Activated gamma-delta T cell treated with anti-CD3 and anti-CD28 coated beads, Interleukin-2, amount 50 U/mL, for 16 hours (primary cell): ENCODE data around the gene SLC35B4.

Source experiments
- DNase-seq: peaks from one replicate; pipeline ENCODE4 v3.0.0-alpha.2; 2020; ENCODE audit warnings: low read depth

Gene SLC35B4

DNA sequence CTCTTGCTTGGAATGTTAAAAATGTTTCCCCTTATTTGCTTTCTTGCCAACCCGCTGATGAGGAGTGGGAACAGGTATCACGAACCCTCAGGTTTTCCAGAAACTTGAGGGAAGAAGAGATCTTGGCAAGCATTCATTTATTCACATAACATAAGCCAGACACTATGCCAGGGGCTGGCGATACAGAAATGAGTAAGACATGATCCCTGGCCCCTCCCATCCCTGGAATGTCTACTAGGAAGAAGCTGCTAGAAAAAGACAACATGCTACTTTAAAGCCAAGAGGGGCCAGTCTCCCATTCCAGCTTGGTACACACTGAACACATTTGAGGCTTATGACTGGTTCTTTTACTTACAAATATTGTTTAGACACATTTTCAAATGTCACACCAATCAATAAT is 26.4 kb downstream of the SLC35B4 start:
- no peak for DNase-seq

GRCh38 chr7:134289841-134290240 is 26.9 kb downstream of the SLC35B4 start:
- DNase-seq, result no peak

DNA sequence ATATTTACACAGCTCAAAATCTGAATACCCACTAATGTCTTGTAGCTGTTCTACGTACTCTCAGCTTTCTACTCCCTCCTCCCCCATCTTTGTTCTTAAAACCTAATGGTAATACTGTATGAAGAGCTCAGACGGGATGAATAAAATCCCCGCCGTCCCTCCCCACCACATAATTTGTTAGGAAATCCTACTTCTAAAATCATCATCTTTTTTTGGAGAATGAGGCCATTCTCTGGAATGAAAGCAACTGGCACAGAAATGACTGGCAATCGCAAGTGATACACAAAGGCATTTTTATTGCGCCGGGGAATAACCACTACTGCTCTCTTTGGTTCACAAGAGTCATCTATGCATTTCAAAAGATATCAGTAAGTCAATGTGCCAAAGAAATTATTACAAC is 27.3 kb downstream of the SLC35B4 start:
- DNase-seq, result no peak

DNA sequence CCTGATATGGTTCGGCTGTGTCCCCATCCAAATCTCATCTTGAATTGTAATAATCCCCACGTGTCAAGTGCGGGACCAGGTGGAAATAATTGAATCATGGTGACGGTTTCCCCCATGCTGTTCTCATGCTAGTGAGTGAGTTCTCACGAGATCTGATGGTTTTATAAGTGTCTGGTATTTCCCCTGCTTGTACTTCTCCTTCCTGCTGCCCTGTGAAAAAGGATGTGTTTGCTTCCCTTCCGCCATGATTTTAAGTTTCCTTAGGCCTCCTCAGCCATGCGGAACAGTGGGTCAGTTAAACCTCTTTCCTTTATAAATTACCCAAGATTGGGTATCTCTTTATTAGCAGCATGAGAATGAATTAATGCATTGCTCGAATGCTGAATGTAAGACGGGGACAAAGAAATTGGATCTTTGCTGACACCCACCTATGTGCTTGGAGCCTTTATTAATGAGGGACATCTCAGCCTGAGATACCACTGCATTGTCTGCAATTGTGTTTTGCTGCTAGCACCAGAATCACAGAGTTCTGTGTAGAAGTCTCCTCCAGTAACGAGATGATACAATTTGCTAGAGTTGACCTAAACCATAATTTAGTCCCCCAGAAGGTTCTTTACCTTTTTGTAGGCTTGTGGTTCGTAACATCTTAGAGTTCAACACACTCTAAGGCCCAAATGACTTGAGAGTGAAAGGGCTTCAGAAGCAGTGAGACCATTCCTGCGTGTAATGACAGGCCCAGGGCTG is 28.6 kb downstream of the SLC35B4 start:
- DNase-seq, result no peak

DNA sequence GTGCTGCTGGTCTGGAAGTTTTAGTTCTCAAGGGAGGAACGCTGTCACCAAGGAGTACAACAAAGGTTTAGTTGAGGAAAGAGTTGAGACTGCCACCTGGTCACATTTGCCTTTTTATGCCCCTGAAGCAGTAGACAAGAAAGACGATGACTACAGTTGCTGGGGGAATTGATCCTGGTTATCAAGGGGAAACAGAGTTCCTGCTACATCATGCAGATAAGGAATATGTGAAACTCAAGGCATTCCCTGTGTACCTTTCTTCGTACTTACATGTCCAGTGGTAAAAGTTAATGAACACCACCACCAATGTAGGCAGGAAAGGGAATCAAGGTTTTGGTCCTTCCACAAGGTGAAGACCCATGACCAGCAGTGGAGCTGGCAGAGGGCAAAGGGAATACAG is 31.8 kb downstream of the SLC35B4 start:
- DNase-seq, result no peak

DNA sequence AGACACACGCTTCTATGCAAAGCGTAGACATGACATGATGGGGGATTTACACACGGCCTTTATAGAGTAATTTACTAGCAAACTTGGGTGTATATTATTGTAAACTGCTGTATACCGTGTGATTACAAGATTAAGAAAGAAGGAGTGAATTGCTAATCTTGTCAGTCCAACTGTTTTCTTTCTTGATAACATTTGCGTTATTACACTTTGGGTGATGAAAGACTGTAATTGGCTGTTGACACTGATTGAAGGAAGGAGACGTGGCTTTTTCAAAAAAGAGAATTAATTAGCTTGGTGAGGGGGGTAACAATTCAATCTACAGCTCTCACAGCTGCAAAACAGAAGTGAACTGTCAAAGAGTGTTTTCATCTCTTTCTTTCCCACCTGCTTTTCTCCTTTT is 32.7 kb downstream of the SLC35B4 start:
- DNase-seq, result no peak

DNA sequence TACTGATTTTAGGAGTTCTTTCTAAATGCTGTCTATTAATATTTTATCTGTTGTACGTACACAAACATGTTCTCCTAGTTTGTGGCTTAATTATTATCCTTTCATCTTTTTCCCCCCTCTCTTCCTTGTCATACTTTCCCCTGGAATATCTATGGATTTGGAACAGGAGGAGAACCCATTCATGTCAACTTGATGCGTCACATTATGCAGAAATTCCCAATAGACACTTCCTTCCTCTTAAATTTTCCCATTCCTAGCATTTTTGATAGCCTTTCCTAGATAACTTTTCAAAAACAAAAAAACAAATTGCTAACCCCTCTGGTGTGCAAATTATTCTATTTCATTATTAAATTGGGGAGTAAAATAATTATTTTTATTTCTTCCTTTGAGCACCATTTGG is 36.2 kb downstream of the SLC35B4 start:
- no peak for DNase-seq

- no peak for DNase-seq
These were observed 36.8 kb downstream of the SLC35B4 start for GRCh38 chr7:134279898-134280297.

- no peak for DNase-seq
These were observed 37.4 kb downstream of the SLC35B4 start for GRCh38 chr7:134279336-134279735.

- no peak for DNase-seq
These were observed 38.1 kb downstream of the SLC35B4 start for GRCh38 chr7:134278502-134279153.

DNA sequence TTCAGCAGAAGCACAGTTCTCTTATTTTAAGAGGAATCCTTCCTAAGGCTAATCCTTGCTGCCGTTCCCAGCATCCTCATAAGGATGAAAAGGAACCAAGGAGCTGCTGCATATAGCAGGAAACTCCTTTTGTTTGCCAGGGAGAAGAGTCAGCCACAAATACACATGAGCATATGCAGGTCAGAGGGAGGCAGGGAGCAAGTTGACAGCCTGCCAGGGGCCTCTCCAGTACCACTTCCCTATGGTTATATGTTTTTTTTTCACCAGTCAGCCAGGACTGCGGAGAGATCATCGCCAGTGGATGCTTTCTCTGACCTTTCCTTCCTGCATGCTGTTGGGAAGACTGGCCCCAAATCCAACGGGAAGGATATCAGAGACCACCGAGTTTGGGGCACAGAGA is 39.8 kb downstream of the SLC35B4 start:
- no peak for DNase-seq

DNA sequence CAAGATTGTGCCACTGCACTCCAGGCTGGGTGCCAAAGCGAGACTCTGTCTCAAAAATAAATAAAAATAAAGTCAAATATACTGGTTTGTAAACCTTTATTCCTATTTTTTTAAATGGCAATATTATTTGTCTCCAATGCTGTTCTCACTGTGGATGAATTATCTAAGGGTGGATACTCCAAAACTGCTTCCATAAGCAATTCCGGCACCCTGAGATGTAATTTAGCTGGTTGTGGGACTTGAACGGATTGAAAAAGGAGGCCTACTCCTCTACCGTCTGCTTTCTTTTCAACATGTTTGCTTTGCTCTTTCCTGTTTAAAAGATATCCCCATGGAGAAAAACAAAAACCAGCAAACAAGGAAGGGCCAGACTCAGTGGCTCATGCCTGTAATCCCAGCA is 54.4 kb downstream of the SLC35B4 start:
- DNase-seq, result no peak

- no peak for DNase-seq
These were observed 60.9 kb downstream of the SLC35B4 start for GRCh38 chr7:134255814-134256213.

GRCh38 chr7:134254311-134254710 is 62.4 kb downstream of the SLC35B4 start:
- DNase-seq, result no peak

- DNase-seq, result no peak
These were observed 68.5 kb downstream of the SLC35B4 start for GRCh38 chr7:134248196-134248595.

- no peak for DNase-seq
These were observed 70.0 kb downstream of the SLC35B4 start for GRCh38 chr7:134246761-134247160.

DNA sequence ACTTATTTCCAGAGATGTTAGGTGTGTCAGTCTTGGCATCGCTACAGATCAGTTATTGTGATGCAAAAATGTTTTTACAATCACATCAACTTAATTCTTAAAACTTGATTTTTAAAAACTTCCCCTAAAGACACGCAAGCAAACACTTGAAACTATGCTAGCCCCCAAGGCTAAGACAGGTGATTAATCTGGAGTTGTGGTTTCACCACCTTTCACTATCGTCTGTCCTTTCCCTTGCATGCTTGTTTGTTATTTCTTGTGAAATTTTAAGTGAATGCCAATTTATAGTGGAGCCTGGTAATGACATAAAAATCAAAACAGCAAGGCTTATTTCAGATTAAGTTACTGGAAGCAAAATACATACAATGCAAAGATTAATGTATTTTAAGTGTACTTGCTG is 70.4 kb downstream of the SLC35B4 start:
- DNase-seq, result no peak

DNA sequence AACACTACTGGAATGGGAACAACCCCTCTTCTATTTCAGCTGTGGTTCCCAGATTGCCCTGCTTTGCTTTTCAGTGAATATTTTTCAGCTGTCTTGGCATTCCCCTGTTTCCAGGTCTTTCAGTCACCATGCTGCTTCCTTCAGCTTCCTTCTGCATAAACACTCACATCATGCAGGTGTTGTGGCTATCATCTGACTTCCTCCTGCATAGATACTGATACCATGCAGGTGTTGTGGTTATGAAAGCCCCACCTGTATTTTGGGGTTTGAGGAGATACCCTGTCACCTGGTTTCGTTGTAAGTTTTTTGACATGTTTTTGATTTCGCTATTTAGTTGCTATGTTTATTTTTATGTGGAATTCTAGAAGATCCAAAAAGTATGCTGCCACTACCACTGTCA is 71.5 kb downstream of the SLC35B4 start:
- DNase-seq, result no peak
